Type B pancreatic cell (in vitro differentiated cells): ENCODE data around the gene APOC4. TPM values are rescaled to one million over a fixed set of nuclear protein-coding genes. Genes with fewer than 3 reads are reported as not detected.
"Not testable (repeated sequence)": the region's sequence is repeated elsewhere in the genome, so short reads cannot be mapped to it uniquely, and the experiment has no call there.

Experiments used
- DNase-seq: peaks from one replicate; pipeline ENCODE4 v3.0.0; 2021; ENCODE audit warnings: mixed read lengths; ENCODE audit not compliant: unreplicated experiment; ENCODE audit errors: extremely low spot score
- H3K27ac Mint-ChIP-seq: 2 replicates; pipeline ENCODE4 v1.8.0; 2021; ENCODE audit warnings: mild to moderate bottlenecking, mixed read lengths
- H3K27me3 Mint-ChIP-seq: 2 replicates; pipeline ENCODE4 v1.8.0; 2021; ENCODE audit warnings: mixed read lengths
- H3K36me3 Mint-ChIP-seq: 2 replicates; pipeline ENCODE4 v1.8.0; 2021; ENCODE audit warnings: mixed read lengths
- H3K4me1 Mint-ChIP-seq: one replicate; pipeline ENCODE4 v1.8.0; 2021; ENCODE audit warnings: mixed read lengths; ENCODE audit not compliant: unreplicated experiment
- H3K4me3 Mint-ChIP-seq: 2 replicates; pipeline ENCODE4 v1.8.0; 2021; ENCODE audit warnings: mild to moderate bottlenecking, mixed read lengths
- H3K9me3 Mint-ChIP-seq: 2 replicates; pipeline ENCODE4 v1.8.0; 2021; ENCODE audit warnings: mixed read lengths
- total RNA-seq: library from RNA; stranded (reverse); gene quantifications from 2 replicates; pipeline ENCODE4 v1.2.1, GENCODE V29; 2021; ENCODE audit warnings: low replicate concordance
- TF ChIP-seq, protein P1 (sequence below): fragments of 200-600 bp; sonication (generic); conservative IDR thresholded peaks from 2 replicates; pipeline ENCODE4 v1.5.0; 2021; ENCODE audit warnings: antibody characterized with exemption, mild to moderate bottlenecking

APOC4 gene
- total RNA-seq, 1 donor from 2014 or later, result not detected

- TF ChIP-seq, protein P1, sequence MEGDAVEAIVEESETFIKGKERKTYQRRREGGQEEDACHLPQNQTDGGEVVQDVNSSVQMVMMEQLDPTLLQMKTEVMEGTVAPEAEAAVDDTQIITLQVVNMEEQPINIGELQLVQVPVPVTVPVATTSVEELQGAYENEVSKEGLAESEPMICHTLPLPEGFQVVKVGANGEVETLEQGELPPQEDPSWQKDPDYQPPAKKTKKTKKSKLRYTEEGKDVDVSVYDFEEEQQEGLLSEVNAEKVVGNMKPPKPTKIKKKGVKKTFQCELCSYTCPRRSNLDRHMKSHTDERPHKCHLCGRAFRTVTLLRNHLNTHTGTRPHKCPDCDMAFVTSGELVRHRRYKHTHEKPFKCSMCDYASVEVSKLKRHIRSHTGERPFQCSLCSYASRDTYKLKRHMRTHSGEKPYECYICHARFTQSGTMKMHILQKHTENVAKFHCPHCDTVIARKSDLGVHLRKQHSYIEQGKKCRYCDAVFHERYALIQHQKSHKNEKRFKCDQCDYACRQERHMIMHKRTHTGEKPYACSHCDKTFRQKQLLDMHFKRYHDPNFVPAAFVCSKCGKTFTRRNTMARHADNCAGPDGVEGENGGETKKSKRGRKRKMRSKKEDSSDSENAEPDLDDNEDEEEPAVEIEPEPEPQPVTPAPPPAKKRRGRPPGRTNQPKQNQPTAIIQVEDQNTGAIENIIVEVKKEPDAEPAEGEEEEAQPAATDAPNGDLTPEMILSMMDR, result no peak
- Mint-ChIP-seq H3K36me3 (no peaks in the 10 kb centered on the region), H3K9me3 (no peaks in the 10 kb centered on the region), H3K27ac (peak overlapping the region; percentile 13), H3K4me1 (peaks cover 23% of the 10 kb centered on the region), H3K4me3 (peak overlapping the region; percentile 34), H3K27me3 (peaks cover 7% of the 10 kb centered on the region)
- no peak for DNase-seq
Measured at GRCh38 chr19:44912854-44913253, 29.2 kb upstream of the APOC4 start.

GRCh38 chr19:44913512-44914432 is 28.3 kb upstream of the APOC4 start:
- Mint-ChIP-seq H3K4me3 (peak overlapping the region; percentile 99), H3K4me1 (peaks cover 23% of the 10 kb centered on the region), H3K27ac (peak overlapping the region; percentile 97)
- H3K36me3 Mint-ChIP-seq, H3K27me3 Mint-ChIP-seq, H3K9me3 Mint-ChIP-seq, DNase-seq: not testable (repeated sequence)

DNA sequence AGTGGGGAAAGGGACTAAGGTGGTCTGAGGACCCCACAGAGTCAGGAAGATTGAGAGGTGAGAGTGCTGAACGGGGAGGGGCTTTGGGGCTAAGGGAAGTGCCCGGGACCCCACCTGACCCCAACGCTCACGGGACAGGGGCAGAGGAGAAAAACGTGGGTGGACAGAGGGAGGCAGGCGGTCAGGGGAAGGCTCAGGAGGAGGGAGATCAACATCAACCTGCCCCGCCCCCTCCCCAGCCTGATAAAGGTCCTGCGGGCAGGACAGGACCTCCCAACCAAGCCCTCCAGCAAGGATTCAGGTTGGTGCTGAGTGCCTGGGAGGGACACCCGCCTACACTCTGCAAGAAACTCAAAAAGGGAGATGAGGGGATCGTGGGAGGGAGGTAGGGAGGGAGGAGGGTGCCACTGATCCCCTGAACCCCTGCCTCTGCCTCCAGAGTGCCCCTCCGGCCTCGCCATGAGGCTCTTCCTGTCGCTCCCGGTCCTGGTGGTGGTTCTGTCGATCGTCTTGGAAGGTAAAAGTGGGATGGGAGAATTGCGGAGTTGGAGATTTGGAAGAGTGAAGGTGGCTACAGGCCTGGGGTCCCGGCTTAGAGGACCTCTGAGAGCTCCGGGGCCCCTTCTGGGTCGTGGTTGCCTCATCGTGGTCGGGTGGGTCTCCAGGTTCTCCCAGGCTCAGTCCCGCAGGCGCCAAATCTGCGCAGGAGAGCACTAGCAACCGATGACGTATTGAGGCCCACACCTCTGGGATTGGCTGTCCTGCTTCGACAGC is 27.4 kb upstream of the APOC4 start, which contains the start of gene APOC1:
TSS of gene APOC1 (plus strand) at position 176 of the 774 bp plus-strand sequence. CDS start at position 460, 284 bp downstream.
- H3K4me3 Mint-ChIP-seq, result peak within 1 kb of the TSS; percentile 99
- DNase-seq, result peak; percentile 87
- peaks cover 23% of the 10 kb centered on the region for H3K4me1 Mint-ChIP-seq
- not testable (repeated sequence) for H3K36me3 Mint-ChIP-seq, H3K27me3 Mint-ChIP-seq, H3K9me3 Mint-ChIP-seq
- peak within 1 kb of the TSS; percentile 97 for H3K27ac Mint-ChIP-seq

- Mint-ChIP-seq H3K4me3 (no peak overlapping the region), H3K27me3 (peaks cover 7% of the 10 kb centered on the region), H3K4me1 (peaks cover 11% of the 10 kb centered on the region), H3K36me3 (no peaks in the 10 kb centered on the region), H3K9me3 (no peaks in the 10 kb centered on the region), H3K27ac (no peak overlapping the region)
- no peak for DNase-seq
- TF ChIP-seq, protein P1, result no peak
Measured at GRCh38 chr19:44924243-44924725, 17.8 kb upstream of the APOC4 start.

DNA sequence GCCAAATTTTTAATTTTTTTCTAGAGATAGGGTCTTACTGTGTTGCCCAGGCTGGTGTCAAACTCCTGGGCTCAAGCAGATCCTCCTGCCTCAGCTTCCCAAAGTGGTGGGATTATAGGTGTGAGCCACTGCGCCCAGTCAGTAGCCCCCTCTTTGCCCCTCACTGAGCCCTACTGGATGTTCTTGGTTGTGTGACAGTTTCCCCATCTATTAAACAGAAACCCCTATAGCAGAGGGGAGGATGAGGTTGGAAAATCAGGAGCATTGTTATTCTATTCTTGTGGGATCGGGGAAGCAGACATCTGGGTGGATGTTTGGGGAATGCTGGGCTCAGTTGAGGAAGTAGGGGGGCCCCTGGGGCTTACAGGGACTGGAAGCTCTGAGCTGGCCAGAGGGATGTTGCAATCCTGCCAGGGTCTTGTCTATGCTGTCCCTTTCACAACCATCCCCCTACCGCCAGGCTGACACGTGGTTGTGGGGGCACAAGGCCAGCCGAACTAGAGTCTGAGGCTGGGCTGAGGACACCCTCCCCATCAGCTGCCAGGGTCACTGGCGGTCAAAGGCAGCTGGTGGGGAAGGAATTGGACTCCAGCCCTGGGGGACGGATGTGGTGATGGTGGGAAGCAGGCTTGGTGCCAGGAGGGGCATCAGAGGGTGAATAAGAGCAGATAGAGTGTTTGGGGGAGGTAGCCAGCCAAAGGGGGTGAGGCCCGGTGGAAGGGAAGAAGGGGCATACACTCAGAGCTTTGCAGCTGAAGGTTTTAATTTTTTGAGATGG is 16.7 kb upstream of the APOC4 start:
- Mint-ChIP-seq H3K4me1 (peaks cover 11% of the 10 kb centered on the region), H3K27me3 (peaks cover 7% of the 10 kb centered on the region), H3K36me3 (no peaks in the 10 kb centered on the region), H3K27ac (no peak overlapping the region), H3K4me3 (no peak overlapping the region), H3K9me3 (no peaks in the 10 kb centered on the region)
- TF ChIP-seq, protein P1, result no peak
- DNase-seq, result no peak

GRCh38 chr19:44926245-44927077 is 15.6 kb upstream of the APOC4 start:
- not testable (repeated sequence) for H3K27me3 Mint-ChIP-seq, DNase-seq, H3K9me3 Mint-ChIP-seq, H3K36me3 Mint-ChIP-seq
- Mint-ChIP-seq H3K4me1 (peaks cover 11% of the 10 kb centered on the region), H3K27ac (peak overlapping the region; percentile 88), H3K4me3 (peak overlapping the region; percentile 80)
